AG10803 (cell line): Measurements from ENCODE around the gene PERCC1.
"Not testable (repeated sequence)": the region's sequence is repeated elsewhere in the genome, so short reads cannot be mapped to it uniquely, and the experiment has no call there.

Experiments used
- DNase-seq: peaks from one replicate; pipeline ENCODE4 v3.0.0; 2010; ENCODE audit warnings: low read depth
- H3K4me3 ChIP-seq: 2 replicates; pipeline ENCODE4 v1.5.1; 2011; ENCODE audit warnings: mild to moderate bottlenecking, low read length, control low read depth
- CTCF ChIP-seq: conservative IDR thresholded peaks from 2 replicates; pipeline ENCODE4 v1.5.1; 2011; ENCODE audit warnings: mild to moderate bottlenecking, low read length, control low read depth, inconsistent platforms

The PERCC1 gene

GRCh38 chr16:1475552-1476114, 44.8 kb downstream of the PERCC1 start:
- no peak for TF ChIP-seq CTCF
- no peak for DNase-seq

GRCh38 chr16:1477033-1477432, 46.2 kb downstream of the PERCC1 start:
- no peak overlapping the region for H3K4me3 ChIP-seq
- DNase-seq, result no peak
- TF ChIP-seq CTCF, result no peak

More at GRCh38 chr16:1475552-1476114, 44.8 kb downstream of the PERCC1 start:
- H3K4me3 ChIP-seq, result peak overlapping the region; percentile 63

GRCh38 chr16:1478937-1479336, 48.1 kb downstream of the PERCC1 start:
- DNase-seq, H3K4me3 ChIP-seq: not testable (repeated sequence)

GRCh38 chr16:1481906-1482835, 51.3 kb downstream of the PERCC1 start:
- TF ChIP-seq CTCF, result no peak

More at GRCh38 chr16:1481906-1482835, 51.3 kb downstream of the PERCC1 start:
- no peak for DNase-seq
- H3K4me3 ChIP-seq, result no peak overlapping the region
